ENCODE results near the gene NFXL1.

NFXL1 gene

DNA sequence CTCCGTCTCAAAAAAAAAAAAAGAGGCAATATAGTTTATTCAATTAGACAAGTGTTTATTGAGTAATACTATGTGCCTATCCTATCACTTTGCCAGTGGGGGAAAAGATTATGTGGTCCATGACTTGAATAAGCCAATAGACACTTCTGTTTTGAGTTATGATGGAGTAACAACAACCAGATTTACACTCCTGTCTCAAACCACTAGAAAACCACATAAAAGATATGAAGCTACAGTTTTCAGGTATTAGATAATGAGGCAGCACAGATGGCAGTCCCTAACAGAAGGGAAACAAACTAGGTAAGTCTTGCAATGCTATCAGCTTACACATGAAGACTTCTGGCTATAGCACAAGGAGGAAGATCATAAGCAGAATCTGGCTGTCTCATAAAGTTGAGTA, 22.5 kb downstream of the NFXL1 start:
- DNase-seq (ENCODE audit: low read depth in 2 of 2): no peak

GRCh38 chr4:47882228-47882627, 32.2 kb downstream of the NFXL1 start:
- no peak for DNase-seq (ENCODE audit: low read depth in 2 of 2)

- no peak for DNase-seq (ENCODE audit: low read depth in 2 of 2)
Measured at GRCh38 chr4:47879458-47879857, 34.9 kb downstream of the NFXL1 start.

GRCh38 chr4:47876784-47877546, 37.4 kb downstream of the NFXL1 start:
- DNase-seq (ENCODE audit: low read depth in 2 of 2): no peak

DNA sequence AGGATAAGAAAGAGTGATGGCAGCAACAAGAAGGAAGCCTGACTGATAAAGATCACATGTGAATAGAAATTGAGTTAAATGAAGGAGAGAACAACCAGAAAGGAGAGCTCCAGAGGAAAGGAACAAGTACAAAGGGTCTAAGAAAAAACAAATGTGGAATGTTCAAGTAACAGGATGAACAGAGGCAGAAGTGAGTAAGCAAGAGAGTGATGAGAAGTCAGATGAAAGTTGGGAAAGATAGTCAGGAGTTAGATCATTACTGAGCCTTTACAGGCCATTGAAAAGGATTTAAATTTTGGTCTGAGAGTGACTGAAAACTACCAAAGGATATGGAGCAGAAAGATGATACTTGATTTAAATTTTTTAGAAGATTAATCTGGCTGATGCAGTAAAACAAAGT, 38.1 kb downstream of the NFXL1 start:
- DNase-seq (ENCODE audit: low read depth in 2 of 2): no peak

GRCh38 chr4:47873877-47874541, 40.4 kb downstream of the NFXL1 start:
- no peak for DNase-seq (ENCODE audit: low read depth in 2 of 2)

DNA sequence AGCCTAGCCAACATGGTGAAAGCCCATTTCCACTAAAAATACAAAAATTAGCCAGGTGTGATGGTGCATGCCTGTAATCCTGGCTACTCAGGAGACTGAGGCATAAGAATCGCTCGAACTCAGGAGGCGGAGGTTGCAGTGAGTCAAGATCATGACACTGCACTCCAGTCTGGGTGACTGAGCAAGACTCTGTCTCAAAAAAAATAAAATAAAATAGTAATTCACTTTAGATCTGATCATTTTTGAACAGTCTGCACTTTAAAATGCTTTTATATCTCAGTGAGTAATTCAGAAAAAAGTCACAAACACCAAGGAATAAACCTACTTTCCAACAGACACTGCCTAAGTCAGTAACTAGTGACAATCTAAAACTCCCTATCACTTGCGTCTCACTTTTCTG, 50.9 kb downstream of the NFXL1 start:
- DNase-seq (ENCODE audit: low read depth in 2 of 2): no peak

DNA sequence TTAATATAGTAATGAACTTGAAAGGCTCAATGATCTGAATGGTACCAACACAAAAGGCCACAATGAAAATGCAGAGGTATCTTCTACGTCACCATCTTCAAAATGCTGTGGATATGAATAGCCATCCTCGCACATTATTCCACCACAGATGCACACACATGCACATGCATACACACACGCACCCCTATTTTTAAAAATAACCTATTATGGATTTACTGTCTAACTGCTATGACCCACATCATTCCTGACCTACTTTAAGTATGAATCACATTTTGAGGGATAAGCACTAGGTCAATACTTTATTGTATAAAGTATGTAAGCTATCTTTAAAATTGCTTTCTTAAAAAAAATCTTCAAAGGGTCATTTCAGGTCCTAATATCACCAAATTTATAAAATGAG, 52.1 kb downstream of the NFXL1 start:
- DNase-seq (ENCODE audit: low read depth in 2 of 2): no peak

GRCh38 chr4:47860305-47860704, 54.1 kb downstream of the NFXL1 start:
- DNase-seq (ENCODE audit: low read depth in 2 of 2): no peak

- no peak for DNase-seq (ENCODE audit: low read depth in 2 of 2)
Measured at GRCh38 chr4:47858006-47858405, 56.4 kb downstream of the NFXL1 start.

DNA sequence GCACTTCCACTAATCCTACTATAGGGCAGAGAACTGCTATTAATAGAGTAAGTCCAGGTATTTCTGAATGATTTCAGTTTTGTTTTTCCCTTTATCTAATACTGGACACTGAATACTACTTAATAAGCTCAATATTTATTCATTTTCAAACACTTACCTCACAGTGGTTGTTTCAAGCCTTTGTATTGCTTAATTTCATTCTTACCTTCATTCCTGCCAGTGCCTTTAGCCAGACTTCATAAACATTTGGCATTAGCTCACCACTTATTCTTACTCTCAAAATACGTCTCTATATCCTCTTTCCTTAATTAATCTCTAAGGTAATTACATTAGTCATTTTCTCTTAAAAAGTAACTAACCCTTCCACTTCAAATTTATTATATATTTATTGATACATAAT, 57.7 kb downstream of the NFXL1 start:
- DNase-seq (ENCODE audit: low read depth in 2 of 2): no peak

DNA sequence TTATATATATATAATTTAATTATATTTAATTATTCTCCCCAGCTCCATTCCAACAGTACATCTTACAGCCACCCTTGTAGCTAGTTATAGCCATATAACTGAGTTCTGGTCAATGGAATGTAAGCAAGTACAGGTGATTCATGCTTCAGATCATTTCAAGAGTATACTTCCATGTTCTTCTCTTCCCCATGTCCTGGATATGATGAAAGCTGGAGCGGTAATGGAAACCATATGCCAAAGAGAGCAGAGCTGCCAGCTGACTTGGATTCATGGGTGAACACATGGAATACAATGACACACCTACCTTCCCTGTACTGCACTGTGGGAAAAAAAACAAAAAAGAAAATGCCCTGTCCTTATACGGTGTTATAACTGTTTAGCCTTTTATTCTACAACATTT, 59.0 kb downstream of the NFXL1 start:
- no peak for DNase-seq (ENCODE audit: low read depth in 2 of 2)

GRCh38 chr4:47852136-47852535, 62.2 kb downstream of the NFXL1 start:
- no peak for DNase-seq (ENCODE audit: low read depth in 2 of 2)

GRCh38 chr4:47849466-47849865, 64.9 kb downstream of the NFXL1 start:
- DNase-seq (ENCODE audit: low read depth in 2 of 2): no peak

- DNase-seq (ENCODE audit: low read depth in 2 of 2): no peak
Measured at GRCh38 chr4:47848041-47848440, 66.3 kb downstream of the NFXL1 start.

GRCh38 chr4:47842985-47843384, 71.4 kb downstream of the NFXL1 start:
- DNase-seq (ENCODE audit: low read depth in 2 of 2): no peak

- DNase-seq (ENCODE audit: low read depth in 2 of 2): no peak
Measured at GRCh38 chr4:47840291-47840690, 74.1 kb downstream of the NFXL1 start.

- DNase-seq (ENCODE audit: low read depth in 2 of 2): no peak
Measured at GRCh38 chr4:47839259-47839658, 75.1 kb downstream of the NFXL1 start.

DNA sequence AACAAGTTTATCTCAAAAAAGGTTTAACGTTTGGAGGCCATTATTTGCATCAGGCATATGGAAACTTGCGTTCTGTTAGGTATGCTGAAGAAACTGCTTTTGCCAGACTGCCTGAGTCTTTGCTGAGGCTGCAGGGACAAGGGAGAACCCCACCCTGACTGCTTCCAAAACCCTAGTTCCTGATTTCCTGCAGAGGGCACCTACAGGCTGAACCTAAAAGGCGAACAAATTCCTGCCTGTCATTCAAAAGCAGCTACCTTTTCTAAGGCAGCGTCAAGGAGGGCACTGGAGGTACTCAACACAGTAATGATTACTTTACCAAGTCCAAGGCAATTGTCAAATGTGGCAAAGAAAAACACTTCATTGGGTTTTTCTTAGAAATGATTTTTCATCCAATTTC, 75.9 kb downstream of the NFXL1 start:
- no peak for DNase-seq (ENCODE audit: low read depth in 2 of 2)

GRCh38 chr4:47837908-47838294, 76.5 kb downstream of the NFXL1 start, which contains the start of gene CORIN:
TSS of gene CORIN (minus strand) at chr4:47838067. CDS start at chr4:47837949, 118 bp downstream.
- DNase-seq (ENCODE audit: low read depth in 2 of 2): no peak

GRCh38 chr4:47837094-47837907, 77.1 kb downstream of the NFXL1 start:
- DNase-seq (ENCODE audit: low read depth in 2 of 2): peak in 1 of 2 donors; percentile 5

- peak in 1 of 2 donors; percentile 13 for DNase-seq (ENCODE audit: low read depth in 2 of 2)
Measured at GRCh38 chr4:47836641-47837093, 77.7 kb downstream of the NFXL1 start.
